IMR-90 (cell line): Measurements from ENCODE around the gene DMD. TPM values are rescaled to one million over a fixed set of nuclear protein-coding genes. Genes with fewer than 3 reads are reported as not detected.

Experiments
- ATAC-seq: fragments of 200-7000 bp; cut with Tn5 transposase; 2 replicates; pipeline ENCODE4 v1.9.1; 2020; ENCODE audit warnings: low read depth, mild to moderate bottlenecking, moderate library complexity
- BruUV-seq: library from RNA; stranded (reverse); fragments of 400-500 nt; replicated peaks from 2 replicates; lab custom pipeline; 2021; lab: Mats Ljungman, UMichigan
- CTCF ChIA-PET: fragments of 300-600 bp; formaldehyde crosslinking; extraction: SDS; loops from one replicate; lab custom pipeline; 2021; ENCODE audit warnings: antibody characterized with exemption; lab: Yijun Ruan, JAX
- POLR2A ChIA-PET: fragments of 300-600 bp; sonication (Branson Sonifier 250); formaldehyde crosslinking; loops from one replicate; lab custom pipeline; 2022; ENCODE audit warnings: antibody characterized with exemption; ENCODE audit not compliant: unreplicated experiment; lab: Charles Lee
- DNase-seq: peaks from one replicate; pipeline ENCODE4 v3.0.0; 2013
- H2AFZ ChIP-seq: replicated peaks from 2 replicates; pipeline ENCODE3; 2013; ENCODE audit warnings: low read length, mild to moderate bottlenecking; ENCODE audit not compliant: poor library complexity
- H2AK5ac ChIP-seq: 2 replicates; pipeline ENCODE4 v1.6.1; 2013; ENCODE audit warnings: low read depth, low read length, inconsistent platforms
- H2AK9ac ChIP-seq: replicated peaks from 2 replicates; pipeline ENCODE3; 2013; ENCODE audit warnings: mild to moderate bottlenecking, low read depth, low read length, moderate library complexity; ENCODE audit not compliant: poor library complexity
- H2BK120ac ChIP-seq: 2 replicates; pipeline ENCODE4 v1.6.1; 2013; ENCODE audit warnings: low read depth, low read length, inconsistent platforms
- H2BK15ac ChIP-seq: 3 replicates; pipeline ENCODE4 v1.6.1; 2013; ENCODE audit warnings: low read depth, low read length, inconsistent platforms
- H2BK20ac ChIP-seq: 2 replicates; pipeline ENCODE4 v1.6.1; 2013; ENCODE audit warnings: low read depth, mild to moderate bottlenecking, inconsistent platforms, low read length, moderate library complexity
- H2BK5ac ChIP-seq: 2 replicates; pipeline ENCODE4 v1.6.1; 2013; ENCODE audit warnings: mild to moderate bottlenecking, low read depth, low read length, inconsistent platforms; ENCODE audit not compliant: poor library complexity, severe bottlenecking
- H3K14ac ChIP-seq: replicated peaks from 2 replicates; pipeline ENCODE4 v1.6.1; 2013; ENCODE audit warnings: low read depth, low read length, inconsistent platforms
- H3K18ac ChIP-seq: 2 replicates; pipeline ENCODE4 v1.6.1; 2013; ENCODE audit warnings: low read depth, low read length, control low read depth
- H3K23ac ChIP-seq: 2 replicates; pipeline ENCODE4 v1.6.1; 2013; ENCODE audit warnings: low read depth, low read length, inconsistent platforms
- H3K27ac ChIP-seq: 2 replicates; pipeline ENCODE4 v1.5.1; 2013; ENCODE audit warnings: mild to moderate bottlenecking, control low read depth, low read length; ENCODE audit not compliant: insufficient read depth
- H3K27me3 ChIP-seq: 2 replicates; pipeline ENCODE4 v1.6.1; 2013; ENCODE audit warnings: low read length; ENCODE audit not compliant: control insufficient read depth, insufficient read depth
- H3K36me3 ChIP-seq: 2 replicates; pipeline ENCODE4 v1.6.1; 2013; ENCODE audit warnings: low read length, mixed read lengths; ENCODE audit not compliant: control insufficient read depth, insufficient read depth
- H3K4ac ChIP-seq: 2 replicates; pipeline ENCODE4 v1.6.1; 2013; ENCODE audit warnings: low read depth, low read length, inconsistent platforms
- H3K4me1 ChIP-seq: 2 replicates; pipeline ENCODE4 v1.6.1; 2013; ENCODE audit warnings: low read length, mixed read lengths; ENCODE audit not compliant: control insufficient read depth, insufficient read depth
- H3K4me2 ChIP-seq: 2 replicates; pipeline ENCODE4 v1.6.1; 2013; ENCODE audit warnings: low read depth, mild to moderate bottlenecking, control low read depth, low read length, moderate library complexity
- H3K4me3 ChIP-seq: 2 replicates; pipeline ENCODE4 v1.5.1; 2013; ENCODE audit warnings: low read depth, mild to moderate bottlenecking, control low read depth, low read length, moderate library complexity; ENCODE audit not compliant: insufficient read depth
- H3K56ac ChIP-seq: 2 replicates; pipeline ENCODE4 v1.6.1; 2013; ENCODE audit warnings: low read length, inconsistent platforms; ENCODE audit not compliant: insufficient read depth; ENCODE audit errors: extremely low read depth
- H3K79me1 ChIP-seq, 2 experiments: 2 replicates each; pipeline ENCODE4 v1.6.1; 2013; ENCODE audit warnings: low read length in 2 of 2, inconsistent platforms in 1 of 2, low read depth in 1 of 2
- H3K9ac ChIP-seq: 2 replicates; pipeline ENCODE4 v1.6.1; 2013; ENCODE audit warnings: low read depth, low read length, control low read depth
- H3K9me1 ChIP-seq: 2 replicates; pipeline ENCODE4 v1.6.1; 2013; ENCODE audit warnings: low read length, inconsistent platforms; ENCODE audit not compliant: insufficient read depth
- H3K9me3 ChIP-seq: 2 replicates; pipeline ENCODE4 v1.6.1; 2013; ENCODE audit warnings: low read length; ENCODE audit not compliant: control insufficient read depth, insufficient read depth
- H4K20me1 ChIP-seq: 2 replicates; pipeline ENCODE4 v1.6.1; 2013; ENCODE audit warnings: low read length, inconsistent platforms; ENCODE audit not compliant: insufficient read depth
- H4K5ac ChIP-seq: 2 replicates; pipeline ENCODE4 v1.6.1; 2013; ENCODE audit warnings: mild to moderate bottlenecking, low read depth, low read length, control low read depth
- H4K8ac ChIP-seq, 2 experiments: 2 replicates each; pipeline ENCODE4 v1.6.1; 2013; ENCODE audit warnings: low read depth in 2 of 2, low read length in 2 of 2, control low read depth in 1 of 2, inconsistent platforms in 1 of 2
- H4K91ac ChIP-seq: 2 replicates; pipeline ENCODE4 v1.6.1; 2013; ENCODE audit warnings: low read depth, low read length, inconsistent platforms; ENCODE audit not compliant: insufficient read depth
- FOS ChIP-seq: fragments of 150-350 bp; IDR thresholded peaks from 2 replicates; pipeline ENCODE4 v1.6.1; 2016; ENCODE audit warnings: low read depth, low read length
- MAFK ChIP-seq: IDR thresholded peaks from 2 replicates; pipeline ENCODE4 v1.6.1; 2012; ENCODE audit warnings: low read depth, low read length, improper control_type of control experiment
- POLR2A ChIP-seq: IDR thresholded peaks from 2 replicates; pipeline ENCODE4 v1.6.1; 2012; ENCODE audit warnings: mild to moderate bottlenecking, low read depth, low read length
- RFX5 ChIP-seq: IDR thresholded peaks from 2 replicates; pipeline ENCODE4 v1.8.0; 2012; ENCODE audit warnings: low read depth, mild to moderate bottlenecking, low read length, moderate library complexity
- SMC3 ChIP-seq: fragments of 150-350 bp; IDR thresholded peaks from 2 replicates; pipeline ENCODE4 v1.6.1; 2016; ENCODE audit warnings: low read depth, mild to moderate bottlenecking, antibody characterized with exemption, low read length, moderate library complexity
- WGBS, 2 experiments: methylation state at CpG; one replicate each; pipeline versions ENCODE4 v1.1.5 to v1.1.7; 2013; ENCODE audit warnings: missing lambda C conversion rate in 2 of 2; ENCODE audit not compliant: insufficient read length in 1 of 2; ENCODE audit errors: extremely low coverage in 2 of 2; 5-methylcytosine and 5-hydroxymethylcytosine counted together
- dilution Hi-C: fragments of 300-500 bp; cut with HindIII; formaldehyde crosslinking; loops from one replicate; pipeline ENCODE4 v1.14.3; 2018; ENCODE audit warnings: low sequenced_read_pairs; ENCODE audit not compliant: unreplicated experiment
- in situ Hi-C: fragments of 300-500 bp; cut with MboI; formaldehyde crosslinking; loops from 3 replicates; pipeline ENCODE4 v1.14.3; 2019; ENCODE audit warnings: low sequenced_read_pairs, inconsistent platforms, mixed read lengths
- intact Hi-C: fragments of 100-400 bp; cut with micrococcal nuclease; formaldehyde crosslinking; loops from 2 replicates; pipeline ENCODE4 v1.10.0; 2022
- polyA plus RNA-seq, 3 experiments: library from polyadenylated mRNA; depleted of rRNA; stranded (reverse); fragments of >200 nt; gene quantifications; 2 replicates each; pipeline ENCODE4 v1.2.3, GENCODE V29; 2012; ENCODE audit warnings: low replicate concordance in 1 of 3
- total RNA-seq: library from RNA; depleted of rRNA; stranded (reverse); fragments of >200 nt; gene quantifications from 2 replicates; pipeline ENCODE4 v1.2.3, GENCODE V29; 2012
- TF ChIP-seq, protein P1 (sequence below): fragments of 150-350 bp; IDR thresholded peaks from 2 replicates; pipeline ENCODE4 v1.6.1; 2017; ENCODE audit warnings: mild to moderate bottlenecking, antibody characterized with exemption, low read length, low read depth
- TF ChIP-seq, protein P2 (sequence below): conservative IDR thresholded peaks from 2 replicates; pipeline ENCODE4 v1.5.1; 2012; ENCODE audit warnings: mild to moderate bottlenecking, low read depth, low read length, improper control_type of control experiment

The DMD gene
- total and polyA plus RNA-seq, 2 of the 4 experiments (the other 2 are of a cell fraction): 6.6 to 11.8 TPM

DNA sequence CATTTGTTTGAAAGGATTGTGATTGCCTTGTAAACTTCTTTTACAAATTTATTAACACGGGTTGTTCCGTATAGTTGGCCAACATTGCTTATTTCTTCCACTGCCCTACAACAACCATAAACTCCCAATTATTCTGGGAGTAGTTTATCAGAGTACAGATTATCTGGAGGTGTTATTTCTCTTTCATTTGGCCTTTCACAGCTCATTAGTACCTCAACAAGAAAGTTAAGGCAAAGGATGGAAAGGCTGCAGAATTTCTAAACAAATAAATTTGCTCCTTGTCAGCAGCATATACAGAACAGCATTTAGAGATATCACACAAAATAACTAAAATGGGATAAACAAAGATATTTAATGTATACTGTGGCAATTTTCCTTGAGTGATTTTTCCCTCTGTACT, 548.8 kb downstream of the DMD start:
- no CpG with 5 or more reads among the region's 2 CpGs for WGBS, 2 experiments
- intact Hi-C loops (no loop called here), dilution Hi-C loops (no loop called here), in situ Hi-C loops (no loop called here)
- no peaks in the 10 kb centered on the region for H3K4me1 ChIP-seq
- ChIA-PET POLR2A (no interaction called here), CTCF (no interaction called here)
- no peak overlapping the region for H3K18ac ChIP-seq
- no peak overlapping the region for H3K56ac ChIP-seq
- no peak overlapping the region for H3K4ac ChIP-seq
- no peak overlapping the region for H3K9ac ChIP-seq
- H3K9me1 ChIP-seq: no peaks in the 10 kb centered on the region
- no peaks in the 10 kb centered on the region for H3K36me3 ChIP-seq
- H3K27ac ChIP-seq: no peak overlapping the region
- no peak overlapping the region for H3K14ac ChIP-seq
- no peak overlapping the region for H3K4me2 ChIP-seq
- no peak overlapping the region for H4K8ac ChIP-seq
- no TSS peak for BruUV-seq
- no peak overlapping the region for H2BK5ac ChIP-seq
- DNase-seq: no peak
- H4K5ac ChIP-seq: no peak overlapping the region
- H3K23ac ChIP-seq: no peak overlapping the region
- H3K4me3 ChIP-seq: no peak overlapping the region
- no peaks in the 10 kb centered on the region for H4K20me1 ChIP-seq
- no peak overlapping the region for H2BK20ac ChIP-seq
- H2AK9ac ChIP-seq: no peak overlapping the region
- no peak overlapping the region for H2BK15ac ChIP-seq
- H4K91ac ChIP-seq: no peak overlapping the region
- no peak overlapping the region for H2BK120ac ChIP-seq
- H3K27me3 ChIP-seq: no peaks in the 10 kb centered on the region
- H2AFZ ChIP-seq: no peak overlapping the region
- ATAC-seq: no peak
- no peaks in the 10 kb centered on the region for H3K9me3 ChIP-seq
- TF ChIP-seq FOS: no peak
- TF ChIP-seq SMC3: no peak
- TF ChIP-seq, protein P1, sequence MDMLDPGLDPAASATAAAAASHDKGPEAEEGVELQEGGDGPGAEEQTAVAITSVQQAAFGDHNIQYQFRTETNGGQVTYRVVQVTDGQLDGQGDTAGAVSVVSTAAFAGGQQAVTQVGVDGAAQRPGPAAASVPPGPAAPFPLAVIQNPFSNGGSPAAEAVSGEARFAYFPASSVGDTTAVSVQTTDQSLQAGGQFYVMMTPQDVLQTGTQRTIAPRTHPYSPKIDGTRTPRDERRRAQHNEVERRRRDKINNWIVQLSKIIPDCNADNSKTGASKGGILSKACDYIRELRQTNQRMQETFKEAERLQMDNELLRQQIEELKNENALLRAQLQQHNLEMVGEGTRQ: no peak
- TF ChIP-seq RFX5: no peak
- no peak for TF ChIP-seq MAFK
- no peak for TF ChIP-seq POLR2A
- TF ChIP-seq, protein P2, sequence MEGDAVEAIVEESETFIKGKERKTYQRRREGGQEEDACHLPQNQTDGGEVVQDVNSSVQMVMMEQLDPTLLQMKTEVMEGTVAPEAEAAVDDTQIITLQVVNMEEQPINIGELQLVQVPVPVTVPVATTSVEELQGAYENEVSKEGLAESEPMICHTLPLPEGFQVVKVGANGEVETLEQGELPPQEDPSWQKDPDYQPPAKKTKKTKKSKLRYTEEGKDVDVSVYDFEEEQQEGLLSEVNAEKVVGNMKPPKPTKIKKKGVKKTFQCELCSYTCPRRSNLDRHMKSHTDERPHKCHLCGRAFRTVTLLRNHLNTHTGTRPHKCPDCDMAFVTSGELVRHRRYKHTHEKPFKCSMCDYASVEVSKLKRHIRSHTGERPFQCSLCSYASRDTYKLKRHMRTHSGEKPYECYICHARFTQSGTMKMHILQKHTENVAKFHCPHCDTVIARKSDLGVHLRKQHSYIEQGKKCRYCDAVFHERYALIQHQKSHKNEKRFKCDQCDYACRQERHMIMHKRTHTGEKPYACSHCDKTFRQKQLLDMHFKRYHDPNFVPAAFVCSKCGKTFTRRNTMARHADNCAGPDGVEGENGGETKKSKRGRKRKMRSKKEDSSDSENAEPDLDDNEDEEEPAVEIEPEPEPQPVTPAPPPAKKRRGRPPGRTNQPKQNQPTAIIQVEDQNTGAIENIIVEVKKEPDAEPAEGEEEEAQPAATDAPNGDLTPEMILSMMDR: no peak
- H3K79me1 ChIP-seq: no peaks in the 10 kb centered on the region
- no peak overlapping the region for H2AK5ac ChIP-seq
